OCI-LY7 (cell line): ENCODE measurements around the gene SMCO1.

ENCODE experiments used
- CTCF ChIP-seq: fragments of 200-600 bp; sonication (generic); conservative IDR thresholded peaks from 2 replicates; pipeline ENCODE4 v1.5.1; 2014; ENCODE audit warnings: mild to moderate bottlenecking, antibody characterized with exemption, low read length, moderate library complexity, mixed read lengths
- EZH2phosphoT487 ChIP-seq: fragments of 200-600 bp; sonication (generic); IDR thresholded peaks from 2 replicates; pipeline ENCODE4 v1.6.1; 2018; ENCODE audit warnings: low read depth, borderline replicate concordance, mild to moderate bottlenecking, mixed run types, antibody characterized with exemption, low read length, moderate library complexity, mixed read lengths

DNA sequence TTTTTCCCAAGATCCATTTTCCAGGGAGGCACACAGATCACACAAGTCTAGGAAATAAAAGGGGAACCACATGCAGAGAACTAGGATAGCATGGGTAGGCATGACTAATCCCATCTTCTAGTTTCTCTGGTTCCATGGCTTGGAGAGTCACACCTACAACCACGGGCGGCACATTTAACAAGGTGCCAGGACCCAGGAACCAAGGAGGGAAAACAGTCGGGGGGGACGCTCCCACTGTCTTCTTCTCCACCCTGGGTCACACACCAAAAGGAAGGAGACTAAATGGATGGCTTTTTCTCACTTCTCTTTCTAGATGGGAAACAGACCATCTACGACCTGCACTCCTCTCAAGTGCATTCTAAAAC is 4.6 kb upstream of the SMCO1 start:
- no peak for TF ChIP-seq CTCF
- TF ChIP-seq EZH2phosphoT487: no peak
